GM12878 (cell line): Measurements from ENCODE around the gene RNF34. TPM values are rescaled to one million over a fixed set of nuclear protein-coding genes. Genes with fewer than 3 reads are reported as not detected.

Source experiments
- ATAC-seq: fragments of 200-7000 bp; cut with Tn5 transposase; 3 replicates; pipeline ENCODE4 v1.9.1; 2020; ENCODE audit warnings: mild to moderate bottlenecking, moderate library complexity
- BruUV-seq: library from RNA; stranded (reverse); fragments of 400-500 nt; replicated peaks from 2 replicates; lab custom pipeline; 2021; lab: Mats Ljungman, UMichigan
- CTCF ChIA-PET: fragments of 300-600 bp; sonication (Branson Sonifier 250); formaldehyde crosslinking; extraction: SDS; loops from one replicate; lab custom pipeline; 2021; ENCODE audit warnings: inconsistent platforms; lab: Yijun Ruan, JAX
- POLR2A ChIA-PET: fragments of 350-600 bp; formaldehyde crosslinking; extraction: SDS; loops from one replicate; lab custom pipeline; 2021; ENCODE audit warnings: inconsistent platforms; lab: Charles Lee
- RAD21 ChIA-PET: fragments of 300-600 bp; sonication (Branson Sonifier 250); formaldehyde crosslinking; loops from one replicate; lab custom pipeline; 2023; ENCODE audit warnings: antibody characterized with exemption; ENCODE audit not compliant: unreplicated experiment; lab: Charles Lee
- SMC1A ChIA-PET: fragments of 300-600 bp; sonication (Branson Sonifier 250); formaldehyde crosslinking; loops from one replicate; lab custom pipeline; 2023; ENCODE audit not compliant: unreplicated experiment, uncharacterized antibody; lab: Charles Lee
- DNase-seq: peaks from one replicate; pipeline ENCODE4 v3.0.0-alpha.2; 2011; ENCODE audit warnings: low read depth, low spot score
- FAIRE-seq: peaks from 3 replicates; lab custom pipeline; 2011; peaks lifted over from hg19 to GRCh38; lab: Jason Lieb, UNC
- H2AFZ ChIP-seq: 2 replicates; pipeline ENCODE4 v1.6.0; 2011; ENCODE audit warnings: low read depth, low read length, control low read depth; ENCODE audit not compliant: control insufficient read depth
- H3K27ac ChIP-seq: 2 replicates; pipeline ENCODE4 v1.5.1; 2011; ENCODE audit warnings: control low read depth; ENCODE audit not compliant: control insufficient read depth, insufficient read depth
- H3K27me3 ChIP-seq, 2 experiments: replicated peaks in 1 of 2; 2 replicates each; pipeline versions ENCODE4 v1.6.0 to v1.6.1; 2011; ENCODE audit warnings: low read length in 1 of 2; ENCODE audit not compliant: control insufficient read depth in 2 of 2, insufficient read depth in 2 of 2
- H3K36me3 ChIP-seq, 2 experiments: 2 replicates each; pipeline ENCODE4 v1.5.1; 2011; ENCODE audit warnings: low read length in 1 of 2; ENCODE audit not compliant: control insufficient read depth in 2 of 2, insufficient read depth in 2 of 2
- H3K4me1 ChIP-seq: 2 replicates; pipeline ENCODE4 v1.6.1; 2011; ENCODE audit warnings: mild to moderate bottlenecking, low read length, moderate library complexity, mixed read lengths; ENCODE audit not compliant: control insufficient read depth, insufficient read depth
- H3K4me2 ChIP-seq: 2 replicates; pipeline ENCODE4 v1.6.0; 2011; ENCODE audit warnings: control low read depth; ENCODE audit not compliant: control insufficient read depth, insufficient read depth
- H3K4me3 ChIP-seq: fragments of 200-600 bp; sonication (generic); 2 replicates; pipeline ENCODE4 v1.5.1; 2016
- H3K79me2 ChIP-seq: 2 replicates; pipeline ENCODE4 v1.6.0; 2011; ENCODE audit warnings: low read length; ENCODE audit not compliant: control insufficient read depth, insufficient read depth
- H3K9ac ChIP-seq: 2 replicates; pipeline ENCODE4 v1.8.0; 2011; ENCODE audit warnings: low read length, control low read depth, mixed read lengths; ENCODE audit not compliant: control insufficient read depth, insufficient read depth
- H3K9me3 ChIP-seq: replicated peaks from 3 replicates; pipeline ENCODE4 v1.5.1; 2011; ENCODE audit warnings: mild to moderate bottlenecking, low read length; ENCODE audit not compliant: control insufficient read depth, insufficient read depth
- H4K20me1 ChIP-seq: 2 replicates; pipeline ENCODE4 v1.6.0; 2011; ENCODE audit not compliant: control insufficient read depth, insufficient read depth
- BACH1 ChIP-seq: fragments of 450-650 bp; IDR thresholded peaks from 2 replicates; pipeline ENCODE4 v1.6.1; 2017; ENCODE audit warnings: mild to moderate bottlenecking, borderline replicate concordance
- CBFB ChIP-seq: IDR thresholded peaks from 2 replicates; pipeline ENCODE4 v1.6.1; 2016; ENCODE audit warnings: antibody characterized with exemption, low read depth
- E2F4 ChIP-seq: IDR thresholded peaks from 2 replicates; pipeline ENCODE4 v1.6.1; 2012; ENCODE audit warnings: low read depth, low read length, improper control_type of control experiment
- E4F1 ChIP-seq: fragments of 450-650 bp; IDR thresholded peaks from 2 replicates; pipeline ENCODE4 v1.6.1; 2018; ENCODE audit warnings: borderline replicate concordance, mild to moderate bottlenecking; ENCODE audit not compliant: partially characterized antibody
- MXI1 ChIP-seq: fragments of 150-350 bp; IDR thresholded peaks from 2 replicates; pipeline ENCODE4 v1.6.1; 2011; ENCODE audit warnings: low read depth, mild to moderate bottlenecking, inconsistent platforms, low read length, improper control_type of control experiment
- RAD51 ChIP-seq: fragments of 450-650 bp; IDR thresholded peaks from 2 replicates; pipeline ENCODE4 v1.6.1; 2016; ENCODE audit warnings: moderate library complexity, mild to moderate bottlenecking, inconsistent platforms
- STAT3 ChIP-seq: IDR thresholded peaks from 2 replicates; pipeline ENCODE4 v1.6.1; 2011; ENCODE audit warnings: low read depth, low read length, improper control_type of control experiment
- ZBED1 ChIP-seq: IDR thresholded peaks from 2 replicates; pipeline ENCODE4 v1.6.1; 2016; ENCODE audit warnings: borderline replicate concordance
- WGBS: methylation state at CpG from one replicate; pipeline ENCODE4 v1.1.6; 2016; ENCODE audit warnings: low lambda C conversion rate; ENCODE audit not compliant: insufficient replicate concordance, insufficient coverage; ENCODE audit errors: missing lambda C conversion rate; 5-methylcytosine and 5-hydroxymethylcytosine counted together
- in situ Hi-C: fragments of 300-500 bp; cut with MboI; formaldehyde crosslinking; loops from 9 replicates; pipeline ENCODE4 v1.14.3; 2018; ENCODE audit warnings: mixed read lengths
- intact Hi-C: fragments of 100-400 bp; cut with micrococcal nuclease; formaldehyde crosslinking; loops from one replicate; pipeline ENCODE4 v1.14.2; 2022; ENCODE audit not compliant: unreplicated experiment
- polyA plus RNA-seq, 11 experiments: library from polyadenylated mRNA; depleted of rRNA in 4 of 11; unstranded in 6 of 11; stranded (reverse) in 5 of 11; fragments of >200 nt; fragmentation: Nextera tagmentation in 4 of 11; fragmentation: Illumina TruSeq in 1 of 11; extraction: Ambion mirVana in 4 of 11; extraction: Trizol in 1 of 11; gene quantifications; 1 replicate in 1 of 11; 2 replicates in 10 of 11; pipeline versions ENCODE4 v1.2.1 to v1.2.3, GENCODE V29; 2011 to 2016; ENCODE audit warnings: inconsistent platforms in 2 of 11, missing spikeins in 2 of 11, low read depth in 1 of 11
- total RNA-seq, 4 experiments: library from RNA; depleted of rRNA in 3 of 4; stranded (reverse); fragments of >200 nt in 3 of 4; fragmentation: Illumina TruSeq in 1 of 4; extraction: Trizol in 1 of 4; gene quantifications; 2 replicates each; pipeline versions ENCODE4 v1.2.1 to v1.2.3, GENCODE V29; 2013 to 2021
- TF ChIP-seq, protein P1 (sequence below): IDR thresholded peaks from 2 replicates; pipeline ENCODE4 v1.6.1; 2012; ENCODE audit warnings: mild to moderate bottlenecking, low read depth, low read length
- TF ChIP-seq, protein P2 (sequence below): IDR thresholded peaks from 2 replicates; pipeline ENCODE4 v1.6.1; 2012; ENCODE audit warnings: low read depth, low read length, improper control_type of control experiment

The RNF34 gene
- total and polyA plus RNA-seq, 10 of the 15 experiments (the other 5 are each of a cell fraction or from before 2014, with no cell fraction given), result 63.6 to 199 (median 115) TPM

DNA sequence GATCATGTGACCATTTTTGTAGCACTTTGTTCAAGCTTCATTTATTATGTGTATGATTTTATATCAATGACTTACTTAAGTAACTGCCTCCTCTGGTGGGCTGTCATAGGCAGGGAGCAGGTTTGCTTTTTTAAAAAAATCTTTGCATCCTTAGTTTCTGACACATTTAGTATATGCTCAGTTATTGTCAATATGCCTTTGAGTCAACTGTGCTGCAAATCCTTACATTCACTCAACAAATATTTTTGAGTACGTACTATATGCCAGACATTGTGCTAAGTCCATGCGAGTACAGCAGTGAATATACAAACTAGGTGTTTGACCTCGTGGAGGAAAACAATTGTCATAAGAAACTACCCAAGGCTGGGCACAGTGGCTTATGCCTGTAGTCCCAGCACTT is 43.3 kb upstream of the RNF34 start (continued):
- TF ChIP-seq, protein P1, sequence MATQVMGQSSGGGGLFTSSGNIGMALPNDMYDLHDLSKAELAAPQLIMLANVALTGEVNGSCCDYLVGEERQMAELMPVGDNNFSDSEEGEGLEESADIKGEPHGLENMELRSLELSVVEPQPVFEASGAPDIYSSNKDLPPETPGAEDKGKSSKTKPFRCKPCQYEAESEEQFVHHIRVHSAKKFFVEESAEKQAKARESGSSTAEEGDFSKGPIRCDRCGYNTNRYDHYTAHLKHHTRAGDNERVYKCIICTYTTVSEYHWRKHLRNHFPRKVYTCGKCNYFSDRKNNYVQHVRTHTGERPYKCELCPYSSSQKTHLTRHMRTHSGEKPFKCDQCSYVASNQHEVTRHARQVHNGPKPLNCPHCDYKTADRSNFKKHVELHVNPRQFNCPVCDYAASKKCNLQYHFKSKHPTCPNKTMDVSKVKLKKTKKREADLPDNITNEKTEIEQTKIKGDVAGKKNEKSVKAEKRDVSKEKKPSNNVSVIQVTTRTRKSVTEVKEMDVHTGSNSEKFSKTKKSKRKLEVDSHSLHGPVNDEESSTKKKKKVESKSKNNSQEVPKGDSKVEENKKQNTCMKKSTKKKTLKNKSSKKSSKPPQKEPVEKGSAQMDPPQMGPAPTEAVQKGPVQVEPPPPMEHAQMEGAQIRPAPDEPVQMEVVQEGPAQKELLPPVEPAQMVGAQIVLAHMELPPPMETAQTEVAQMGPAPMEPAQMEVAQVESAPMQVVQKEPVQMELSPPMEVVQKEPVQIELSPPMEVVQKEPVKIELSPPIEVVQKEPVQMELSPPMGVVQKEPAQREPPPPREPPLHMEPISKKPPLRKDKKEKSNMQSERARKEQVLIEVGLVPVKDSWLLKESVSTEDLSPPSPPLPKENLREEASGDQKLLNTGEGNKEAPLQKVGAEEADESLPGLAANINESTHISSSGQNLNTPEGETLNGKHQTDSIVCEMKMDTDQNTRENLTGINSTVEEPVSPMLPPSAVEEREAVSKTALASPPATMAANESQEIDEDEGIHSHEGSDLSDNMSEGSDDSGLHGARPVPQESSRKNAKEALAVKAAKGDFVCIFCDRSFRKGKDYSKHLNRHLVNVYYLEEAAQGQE, result no peak

- in situ Hi-C loops, result no loop called here
- DNase-seq, result no peak
- H4K20me1 ChIP-seq, result no peaks in the 10 kb centered on the region
- SMC1A ChIA-PET, result interaction anchor here (0.6 to 0.8 kb wide), 2 partner anchors 51 to 1237 kb away, joined by 3 read pairs; no protein-coding TSS in a partner anchor
- no peaks in the 10 kb centered on the region for H3K4me1 ChIP-seq
- no peaks in the 10 kb centered on the region for H3K9me3 ChIP-seq
- 27% methylated on average over 4 of the region's 4 CpGs for WGBS
- TF ChIP-seq ZBED1 (no peak), E4F1 (no peak), STAT3 (no peak), E2F4 (no peak), BACH1 (no peak), RAD51 (no peak), CBFB (no peak), MXI1 (no peak)
- TF ChIP-seq, protein P2, sequence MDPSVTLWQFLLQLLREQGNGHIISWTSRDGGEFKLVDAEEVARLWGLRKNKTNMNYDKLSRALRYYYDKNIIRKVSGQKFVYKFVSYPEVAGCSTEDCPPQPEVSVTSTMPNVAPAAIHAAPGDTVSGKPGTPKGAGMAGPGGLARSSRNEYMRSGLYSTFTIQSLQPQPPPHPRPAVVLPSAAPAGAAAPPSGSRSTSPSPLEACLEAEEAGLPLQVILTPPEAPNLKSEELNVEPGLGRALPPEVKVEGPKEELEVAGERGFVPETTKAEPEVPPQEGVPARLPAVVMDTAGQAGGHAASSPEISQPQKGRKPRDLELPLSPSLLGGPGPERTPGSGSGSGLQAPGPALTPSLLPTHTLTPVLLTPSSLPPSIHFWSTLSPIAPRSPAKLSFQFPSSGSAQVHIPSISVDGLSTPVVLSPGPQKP, result no peak
- TF ChIP-seq, all 136 proteins: peak for 0
- Histone ChIP-seq H3K4me2 (no peak overlapping the region), H2AFZ (no peak overlapping the region), H3K36me3 (no peaks in the 10 kb centered on the region), H3K79me2 (peaks cover 1% of the 10 kb centered on the region; the same call in 1 of the 2 replicates), H3K9ac (no peak overlapping the region), H3K4me3 (no peak overlapping the region), H3K27me3 (no peaks in the 10 kb centered on the region), H3K27ac (no peak overlapping the region)
- no peak for ATAC-seq
- BruUV-seq, result no TSS peak
- POLR2A ChIA-PET, result no interaction called here
- RAD21 ChIA-PET, result no interaction called here
- FAIRE-seq, result no peak
- intact Hi-C loops, result no loop called here
- CTCF ChIA-PET, result interaction anchor here (2.5 kb wide), 1 partner anchor 22 kb away, joined by 12 read pairs; no protein-coding TSS in a partner anchor
These were observed 42.6 kb upstream of the RNF34 start for GRCh38 chr12:121357331-121357730.
